ENCODE measurements around the gene LYL1.

DNA sequence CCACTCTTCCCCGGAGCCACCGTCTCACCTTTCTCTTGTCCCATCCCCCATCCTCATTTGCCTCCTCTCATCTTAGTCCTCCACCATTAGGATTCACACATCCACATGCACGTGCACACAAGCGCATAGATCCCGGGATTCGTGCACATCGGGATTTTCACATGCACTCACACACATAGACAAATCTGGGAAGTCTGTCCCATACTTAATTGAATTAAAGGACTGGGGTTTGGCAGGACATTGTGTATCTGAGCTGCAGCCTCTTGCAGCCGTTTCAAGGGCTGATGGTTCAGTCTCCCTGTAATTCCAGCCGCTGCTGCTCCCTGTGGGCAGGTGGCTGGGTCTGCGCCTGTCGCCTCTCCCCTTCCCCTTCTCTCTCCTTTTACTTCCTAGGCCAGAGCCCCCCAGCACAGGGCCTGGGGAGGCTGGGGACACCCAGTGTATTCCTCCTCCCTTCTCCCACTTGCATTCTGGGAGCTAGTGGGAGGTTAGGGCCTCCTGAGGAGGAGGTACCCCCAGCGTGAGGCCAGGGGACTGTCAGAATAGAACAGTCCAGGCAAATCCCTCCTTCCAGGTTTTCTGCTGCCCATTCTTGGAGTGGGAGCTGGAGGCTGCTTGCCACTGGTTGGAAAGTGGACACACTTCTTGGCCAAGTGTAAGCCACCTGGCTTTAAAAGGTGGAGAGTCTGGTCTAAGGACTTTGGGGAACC lies 43.6 kb downstream of the LYL1 start:
- TF ChIP-seq, protein P1, sequence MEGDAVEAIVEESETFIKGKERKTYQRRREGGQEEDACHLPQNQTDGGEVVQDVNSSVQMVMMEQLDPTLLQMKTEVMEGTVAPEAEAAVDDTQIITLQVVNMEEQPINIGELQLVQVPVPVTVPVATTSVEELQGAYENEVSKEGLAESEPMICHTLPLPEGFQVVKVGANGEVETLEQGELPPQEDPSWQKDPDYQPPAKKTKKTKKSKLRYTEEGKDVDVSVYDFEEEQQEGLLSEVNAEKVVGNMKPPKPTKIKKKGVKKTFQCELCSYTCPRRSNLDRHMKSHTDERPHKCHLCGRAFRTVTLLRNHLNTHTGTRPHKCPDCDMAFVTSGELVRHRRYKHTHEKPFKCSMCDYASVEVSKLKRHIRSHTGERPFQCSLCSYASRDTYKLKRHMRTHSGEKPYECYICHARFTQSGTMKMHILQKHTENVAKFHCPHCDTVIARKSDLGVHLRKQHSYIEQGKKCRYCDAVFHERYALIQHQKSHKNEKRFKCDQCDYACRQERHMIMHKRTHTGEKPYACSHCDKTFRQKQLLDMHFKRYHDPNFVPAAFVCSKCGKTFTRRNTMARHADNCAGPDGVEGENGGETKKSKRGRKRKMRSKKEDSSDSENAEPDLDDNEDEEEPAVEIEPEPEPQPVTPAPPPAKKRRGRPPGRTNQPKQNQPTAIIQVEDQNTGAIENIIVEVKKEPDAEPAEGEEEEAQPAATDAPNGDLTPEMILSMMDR (IDR thresholded peaks at IDR 0.05; ENCODE audit: low read depth, low read length), result no peak
- no peak for TF ChIP-seq EZH2phosphoT487 (IDR thresholded peaks at IDR 0.05; ENCODE audit: low read depth)
